UCSD-AML1 (cell line): ENCODE results near the gene TFDP2.
"Not testable (repeated sequence)": the region's sequence is repeated elsewhere in the genome, so short reads cannot be mapped to it uniquely, and the experiment has no call there.

Experiments
- DNase-seq: peaks from one replicate; lab custom pipeline; 2025; ENCODE audit not compliant: unreplicated experiment; lab: John Stamatoyannopoulos, UW

Gene TFDP2

GRCh38 chr3:142027300-142027699 lies 122.0 kb downstream of the TFDP2 start:
- DNase-seq = no peak

- DNase-seq = no peak
Measured at GRCh38 chr3:142026333-142026732, 123.0 kb downstream of the TFDP2 start.

- no peak for DNase-seq
Measured at GRCh38 chr3:142022381-142022780, 127.0 kb downstream of the TFDP2 start.

GRCh38 chr3:142021127-142021526 lies 128.2 kb downstream of the TFDP2 start:
- no peak for DNase-seq

- DNase-seq = no peak
Measured at GRCh38 chr3:142019794-142020320, 129.5 kb downstream of the TFDP2 start.

- no peak for DNase-seq
Measured at GRCh38 chr3:142013993-142014392, 135.4 kb downstream of the TFDP2 start.

- no peak for DNase-seq
Measured at GRCh38 chr3:142013326-142013980, 135.9 kb downstream of the TFDP2 start.

- DNase-seq = no peak
Measured at GRCh38 chr3:142009029-142009428, 140.3 kb downstream of the TFDP2 start.

GRCh38 chr3:142007710-142008399 lies 141.5 kb downstream of the TFDP2 start:
- no peak for DNase-seq

- not testable (repeated sequence) for DNase-seq
Measured at GRCh38 chr3:142004957-142005356, 144.4 kb downstream of the TFDP2 start.

- no peak for DNase-seq
Measured at GRCh38 chr3:142004025-142004424, 145.3 kb downstream of the TFDP2 start.

- no peak for DNase-seq
Measured at GRCh38 chr3:142003291-142003690, 146.1 kb downstream of the TFDP2 start.

GRCh38 chr3:142000325-142000870 lies 148.9 kb downstream of the TFDP2 start:
- DNase-seq = no peak

- DNase-seq = no peak
Measured at GRCh38 chr3:141998669-141999290, 150.6 kb downstream of the TFDP2 start.

- DNase-seq = no peak
Measured at GRCh38 chr3:141996437-141996836, 152.9 kb downstream of the TFDP2 start.

- DNase-seq = no peak
Measured at GRCh38 chr3:141994856-141995255, 154.5 kb downstream of the TFDP2 start.

- DNase-seq = no peak
Measured at GRCh38 chr3:141992512-141992911, 156.8 kb downstream of the TFDP2 start.

- no peak for DNase-seq
Measured at GRCh38 chr3:141986548-141987107, 162.7 kb downstream of the TFDP2 start.

- no peak for DNase-seq
Measured at GRCh38 chr3:141981084-141981483, 168.3 kb downstream of the TFDP2 start.

GRCh38 chr3:141979050-141979671 lies 170.2 kb downstream of the TFDP2 start:
- no peak for DNase-seq

GRCh38 chr3:141974777-141975176 lies 174.6 kb downstream of the TFDP2 start:
- DNase-seq = not testable (repeated sequence)
